GM19239 (cell line): Measurements from ENCODE around the gene TAT.
A peak's percentile ranks its signal among the peaks of the same experiment; 100 is the strongest.
"Not testable (repeated sequence)": the region's sequence is repeated elsewhere in the genome, so short reads cannot be mapped to it uniquely, and the experiment has no call there.

Experiments used
- DNase-seq: peaks from one replicate; pipeline ENCODE4 v3.0.0; 2011; ENCODE audit warnings: low spot score; ENCODE audit not compliant: insufficient read length
- FAIRE-seq: peaks from 2 replicates; lab custom pipeline; 2011; peaks lifted over from hg19 to GRCh38; lab: Jason Lieb, UNC

The TAT gene

GRCh38 chr16:71576971-71577370, at the start of gene TAT:
Gene TAT (minus strand): TSS chr16:71577092. CDS start chr16:71576415, 677 bp downstream.
- DNase-seq, result no peak
- FAIRE-seq, result no peak

GRCh38 chr16:71626018-71626857, 49.3 kb upstream of the TAT start, which contains the start of gene MARVELD3:
Gene MARVELD3 (plus strand): TSS chr16:71626184. CDS start chr16:71626230, 46 bp downstream.
- DNase-seq (peak; percentile 21), FAIRE-seq (no peak)

- DNase-seq (no peak), FAIRE-seq (no peak)
These were observed 48.4 kb upstream of the TAT start for GRCh38 chr16:71625113-71625850.

- FAIRE-seq (peak; percentile 80), DNase-seq (no peak)
These were observed 46.7 kb upstream of the TAT start for GRCh38 chr16:71623597-71623996.

- FAIRE-seq, result no peak
- no peak for DNase-seq
These were observed 45.2 kb upstream of the TAT start for GRCh38 chr16:71622088-71622487.

GRCh38 chr16:71618429-71618828, 41.5 kb upstream of the TAT start:
- DNase-seq (no peak), FAIRE-seq (no peak)

- not testable (repeated sequence) for DNase-seq, FAIRE-seq
These were observed 38.1 kb upstream of the TAT start for GRCh38 chr16:71614956-71615355.

- FAIRE-seq (peak; percentile 68), DNase-seq (peak; percentile 73)
These were observed 34.3 kb upstream of the TAT start for GRCh38 chr16:71610936-71611871.

GRCh38 chr16:71610447-71610846, 33.6 kb upstream of the TAT start:
- no peak for FAIRE-seq
- DNase-seq, result no peak

GRCh38 chr16:71609066-71609465, 32.2 kb upstream of the TAT start:
- DNase-seq, result no peak
- no peak for FAIRE-seq

- FAIRE-seq, result no peak
- DNase-seq, result no peak
These were observed 23.9 kb upstream of the TAT start for GRCh38 chr16:71600822-71601221.

- not testable (repeated sequence) for DNase-seq, FAIRE-seq
These were observed 21.5 kb upstream of the TAT start for GRCh38 chr16:71598426-71598825.

- FAIRE-seq, DNase-seq: not testable (repeated sequence)
These were observed 18.5 kb upstream of the TAT start for GRCh38 chr16:71595340-71595826.

GRCh38 chr16:71594000-71594646, 17.2 kb upstream of the TAT start:
- FAIRE-seq (no peak), DNase-seq (no peak)

GRCh38 chr16:71593048-71593999, 16.4 kb upstream of the TAT start:
- FAIRE-seq, result no peak
- no peak for DNase-seq

GRCh38 chr16:71591917-71592316, 15.0 kb upstream of the TAT start:
- no peak for FAIRE-seq

GRCh38 chr16:71590584-71590983, 13.7 kb upstream of the TAT start:
- FAIRE-seq, result no peak
- DNase-seq, result no peak

More at GRCh38 chr16:71591917-71592316, 15.0 kb upstream of the TAT start:
- DNase-seq, result no peak

GRCh38 chr16:71590071-71590470, 13.2 kb upstream of the TAT start:
- DNase-seq, FAIRE-seq: not testable (repeated sequence)
